ENCODE measurements around the gene CLEC7A.

CLEC7A gene

DNA sequence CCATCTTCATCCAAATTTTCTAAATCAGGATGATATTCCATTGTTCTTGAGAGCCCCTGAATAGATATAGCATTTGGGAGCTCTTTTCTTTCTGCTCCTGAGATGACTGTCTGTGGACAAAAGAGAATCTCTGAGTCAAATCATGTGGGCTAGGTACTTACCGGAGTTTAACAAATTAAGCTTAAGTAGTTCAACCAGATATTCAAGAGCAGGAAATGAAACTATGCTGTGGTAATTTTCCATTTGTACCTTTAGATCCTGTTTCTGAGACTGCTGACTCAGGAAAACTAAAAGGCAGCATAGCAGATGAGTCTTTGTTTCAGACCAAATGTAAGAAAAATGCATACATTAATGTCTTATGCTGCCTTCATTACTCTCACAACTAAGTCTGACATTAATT is at the start of gene CLEC7A:
TSS of gene CLEC7A (minus strand) at position 158 of the 400 bp plus-strand sequence. CDS start at position 41, 117 bp downstream.
- DNase-seq (ENCODE audit: low spot score), result peak; percentile 28

GRCh38 chr12:10179776-10180181 is 49.8 kb upstream of the CLEC7A start:
- DNase-seq (ENCODE audit: low spot score), result no peak

- no peak for DNase-seq (ENCODE audit: low spot score)
These were observed 48.8 kb upstream of the CLEC7A start, which contains the start of gene TMEM52B for GRCh38 chr12:10178821-10179220. TSS of gene TMEM52B (plus strand) at chr12:10179032. CDS start at chr12:10179575, 543 bp downstream.

GRCh38 chr12:10175846-10176636 is 46.0 kb upstream of the CLEC7A start:
- no peak for DNase-seq (ENCODE audit: low spot score)

DNA sequence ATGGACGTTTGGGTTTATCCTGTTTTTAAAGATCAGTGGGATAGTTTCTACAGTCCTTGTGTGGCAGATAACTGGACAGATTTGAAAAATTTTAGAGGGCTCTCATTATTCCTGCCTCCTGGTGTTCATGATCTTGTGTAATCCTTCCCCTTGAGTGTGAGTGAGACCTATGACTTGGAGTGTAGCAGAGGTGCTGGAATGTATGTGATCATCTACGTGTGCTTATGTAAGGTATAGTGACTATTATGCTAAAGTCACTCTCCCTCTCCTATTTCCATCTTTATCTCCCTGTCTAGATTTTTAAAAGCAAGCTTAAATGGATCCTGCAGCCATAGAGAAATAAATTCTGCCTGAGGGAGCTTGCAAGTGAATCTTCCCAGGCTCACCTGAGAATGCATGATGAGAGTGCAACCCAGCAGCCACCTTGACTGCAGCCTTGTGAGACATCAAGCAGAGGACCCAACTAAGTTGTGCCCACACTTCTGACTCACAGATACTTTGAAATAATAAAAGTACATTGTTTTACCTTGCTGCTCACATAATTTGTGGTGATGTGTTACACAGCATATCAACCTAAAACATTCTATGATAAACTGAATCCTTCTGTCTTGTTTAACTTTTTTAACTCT is 45.1 kb upstream of the CLEC7A start:
- no peak for DNase-seq (ENCODE audit: low spot score)

GRCh38 chr12:10171973-10172728 is 42.2 kb upstream of the CLEC7A start, which contains the start of gene OLR1:
TSS of gene OLR1 (minus strand) at chr12:10172132. CDS start at chr12:10172077, 55 bp downstream.
- DNase-seq (ENCODE audit: low spot score), result no peak

- peak; percentile 59 for DNase-seq (ENCODE audit: low spot score)
These were observed 40.2 kb upstream of the CLEC7A start for GRCh38 chr12:10170216-10170615.

GRCh38 chr12:10169104-10169503 is 39.1 kb upstream of the CLEC7A start:
- DNase-seq (ENCODE audit: low spot score), result no peak

- no peak for DNase-seq (ENCODE audit: low spot score)
These were observed 37.6 kb upstream of the CLEC7A start for GRCh38 chr12:10167599-10167998.

GRCh38 chr12:10165421-10165820 is 35.4 kb upstream of the CLEC7A start:
- no peak for DNase-seq (ENCODE audit: low spot score)

DNA sequence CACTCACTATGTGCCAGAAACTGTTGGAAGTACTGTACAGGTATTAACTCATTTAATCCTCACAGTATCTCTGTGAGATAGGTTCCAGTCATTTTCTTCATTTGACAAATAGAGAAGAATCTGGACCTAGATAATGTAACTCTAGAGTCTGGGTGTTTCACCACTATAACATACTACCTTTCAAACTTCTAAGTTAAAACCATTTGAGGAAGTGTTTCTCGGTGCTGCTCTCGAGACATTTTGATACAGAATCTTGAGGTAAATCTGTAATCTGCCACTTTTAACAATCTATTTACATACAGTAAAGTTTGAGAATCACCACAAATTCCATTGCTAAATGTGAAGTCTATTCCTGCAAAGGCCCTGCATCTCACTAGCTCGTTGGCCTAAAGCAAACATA is 33.1 kb upstream of the CLEC7A start:
- DNase-seq (ENCODE audit: low spot score), result peak; percentile 23

- no peak for DNase-seq (ENCODE audit: low spot score)
These were observed 30.8 kb upstream of the CLEC7A start for GRCh38 chr12:10160617-10161385.

- DNase-seq (ENCODE audit: low spot score), result no peak
These were observed 29.3 kb upstream of the CLEC7A start for GRCh38 chr12:10159280-10159679.

DNA sequence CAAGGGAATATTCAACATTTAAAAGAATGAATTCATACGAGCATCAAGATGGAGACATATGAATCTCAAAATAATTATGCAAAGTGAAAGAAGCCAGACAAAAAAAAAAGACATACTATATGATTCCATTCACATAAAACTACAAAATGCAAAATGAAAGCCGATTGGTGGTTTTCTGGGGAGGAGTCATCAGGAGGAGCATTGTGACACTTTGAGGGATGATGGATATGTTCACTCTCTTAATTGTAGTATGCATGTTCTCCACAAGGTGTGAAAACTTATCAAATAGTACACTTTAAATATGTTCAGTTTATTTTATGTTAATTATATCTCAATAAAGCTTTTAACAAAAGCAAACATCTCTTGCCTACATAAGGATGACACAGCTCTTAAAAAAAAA is 28.4 kb upstream of the CLEC7A start:
- no peak for DNase-seq (ENCODE audit: low spot score)

GRCh38 chr12:10155966-10156365 is 26.0 kb upstream of the CLEC7A start:
- no peak for DNase-seq (ENCODE audit: low spot score)

DNA sequence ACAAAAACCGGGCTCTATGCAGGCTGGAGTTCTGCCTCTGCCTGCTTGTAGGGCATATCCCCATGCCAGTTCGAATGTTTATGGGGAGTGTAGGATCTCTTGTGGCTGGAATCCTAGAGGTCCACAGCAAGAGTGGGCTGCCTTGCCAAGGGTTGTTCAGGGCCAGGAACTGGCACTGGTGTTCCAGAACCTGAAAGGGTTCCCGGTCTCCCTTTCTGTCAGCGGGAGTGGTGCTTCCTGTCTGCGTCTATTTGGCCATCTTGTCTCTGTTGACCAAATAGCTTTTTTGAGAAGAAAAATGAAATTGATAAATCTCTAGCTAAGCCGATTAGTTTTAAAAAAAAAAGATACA is 24.1 kb upstream of the CLEC7A start:
- DNase-seq (ENCODE audit: low spot score), result no peak

GRCh38 chr12:10153271-10154144 is 23.5 kb upstream of the CLEC7A start:
- DNase-seq (ENCODE audit: low spot score), result peak; percentile 43

- DNase-seq (ENCODE audit: low spot score), result no peak
These were observed 21.6 kb upstream of the CLEC7A start for GRCh38 chr12:10151621-10152020.

GRCh38 chr12:10147714-10148403 is 17.9 kb upstream of the CLEC7A start:
- no peak for DNase-seq (ENCODE audit: low spot score)

- DNase-seq (ENCODE audit: low spot score), result no peak
These were observed 13.1 kb upstream of the CLEC7A start for GRCh38 chr12:10142976-10143589.

Data from germinal center (tissue), 1 donor.